ENCODE data around the gene PAK4. TPM values are rescaled to one million over a fixed set of nuclear protein-coding genes. Genes with fewer than 3 reads are reported as not detected.

Gene PAK4
- total and polyA plus RNA-seq, 2 of the 13 experiments (the other 11 are each of a cell fraction or from before 2014, with no cell fraction given) = 9.5 to 17.8 TPM

- 0 out of 2 replicates have a peak, but pooled peaks have one; percentile 19 for TF ChIP-seq ARID3A (IDR thresholded peaks at IDR 0.05; ENCODE audit: low read depth, low read length)
- peak; percentile 68; the same call in 1 of the 2 replicates for TF ChIP-seq MXD3 (CRISPR knock-in tag; IDR thresholded peaks at IDR 0.05)
- peak; percentile 51; the same call in 1 of the 2 replicates for TF ChIP-seq PCBP1 (IDR thresholded peaks at IDR 0.05; ENCODE audit: borderline replicate concordance, low read depth, low read length)
- TF ChIP-seq GMEB1 (CRISPR knock-in tag; IDR thresholded peaks at IDR 0.05; ENCODE audit: borderline replicate concordance) = peak; percentile 70
- peak; percentile 37 for TF ChIP-seq ZNF629 (CRISPR knock-in tag; conservative IDR thresholded peaks at IDR 0.05)
- peak; percentile 54 for TF ChIP-seq HNF1A (IDR thresholded peaks at IDR 0.05; ENCODE audit: low read depth)
- peak; percentile 87 for TF ChIP-seq HNF1A (CRISPR knock-in tag; IDR thresholded peaks at IDR 0.05; ENCODE audit: borderline replicate concordance)
- TF ChIP-seq FOSL1 (CRISPR knock-in tag; IDR thresholded peaks at IDR 0.05; ENCODE audit: borderline replicate concordance) = no peak
- TF ChIP-seq RELA (CRISPR knock-in tag; IDR thresholded peaks at IDR 0.05) = peak; percentile 71
- TF ChIP-seq ZBTB7A (CRISPR knock-in tag; IDR thresholded peaks at IDR 0.05) = peak; percentile 99
- TF ChIP-seq IKZF1 (IDR thresholded peaks at IDR 0.05) = no peak
- no peak for TF ChIP-seq TCF7L2 (IDR thresholded peaks at IDR 0.05; ENCODE audit: low read depth, low read length)
- 0 out of 2 replicates have a peak, but pooled peaks have one; percentile 66 for TF ChIP-seq KLF12 (CRISPR knock-in tag; IDR thresholded peaks at IDR 0.05; ENCODE audit: borderline replicate concordance)
- no peak for TF ChIP-seq SP1 (IDR thresholded peaks at IDR 0.05)
- TF ChIP-seq SP1 (CRISPR knock-in tag; IDR thresholded peaks at IDR 0.05) = peak; percentile 85
- TF ChIP-seq GLI4 (CRISPR knock-in tag; IDR thresholded peaks at IDR 0.05; ENCODE audit: borderline replicate concordance) = peak; percentile 87; the same call in 1 of the 2 replicates
- peak; percentile 95 for TF ChIP-seq HIVEP1 (CRISPR knock-in tag; IDR thresholded peaks at IDR 0.05)
- TF ChIP-seq ZNF230 (CRISPR knock-in tag; IDR thresholded peaks at IDR 0.05) = peak; percentile 46; the same call in 1 of the 2 replicates
- TF ChIP-seq ZFY (CRISPR knock-in tag; IDR thresholded peaks at IDR 0.05) = peak; percentile 75
- no peak for TF ChIP-seq JUNB (CRISPR knock-in tag; IDR thresholded peaks at IDR 0.05; ENCODE audit: borderline replicate concordance)
- peak; percentile 99 for TF ChIP-seq NR2C2 (CRISPR knock-in tag; IDR thresholded peaks at IDR 0.05; ENCODE audit: borderline replicate concordance)
Observed at GRCh38 chr19:39125554-39126311, at the start of gene PAK4 (continued).

All from HepG2 (cell line).